Activated T-helper 1 cell treated with Interleukin-2 at 50 U/mL for 16 hours (primary cell): ENCODE results near the gene ZFPM1.

Experiments used
- DNase-seq: peaks from one replicate; pipeline ENCODE4 v3.0.0-alpha.2; 2020; ENCODE audit warnings: low read depth

The ZFPM1 gene

GRCh38 chr16:88527937-88528743 lies 75.1 kb downstream of the ZFPM1 start:
- no peak for DNase-seq

DNA sequence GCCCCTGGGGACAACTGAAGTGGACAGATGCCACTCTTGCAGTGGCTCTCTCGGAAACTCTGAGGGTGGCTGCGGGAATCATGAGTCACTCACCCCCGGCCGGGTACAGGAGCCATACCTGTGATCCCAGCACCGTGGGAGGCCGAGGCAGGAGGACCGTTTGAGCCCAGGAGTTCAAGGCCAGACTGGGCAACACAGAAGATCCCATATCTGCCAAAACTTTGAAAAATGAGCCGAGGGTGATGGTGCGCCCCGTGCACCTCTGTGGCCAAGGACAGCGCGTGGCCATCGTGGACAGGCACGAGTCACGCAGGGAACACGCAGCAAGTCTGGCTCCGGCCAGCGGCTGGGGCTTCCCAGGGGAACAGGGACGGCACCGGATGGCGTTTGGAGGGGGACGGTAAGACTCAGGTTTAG lies 75.8 kb downstream of the ZFPM1 start:
- DNase-seq, result no peak

DNA sequence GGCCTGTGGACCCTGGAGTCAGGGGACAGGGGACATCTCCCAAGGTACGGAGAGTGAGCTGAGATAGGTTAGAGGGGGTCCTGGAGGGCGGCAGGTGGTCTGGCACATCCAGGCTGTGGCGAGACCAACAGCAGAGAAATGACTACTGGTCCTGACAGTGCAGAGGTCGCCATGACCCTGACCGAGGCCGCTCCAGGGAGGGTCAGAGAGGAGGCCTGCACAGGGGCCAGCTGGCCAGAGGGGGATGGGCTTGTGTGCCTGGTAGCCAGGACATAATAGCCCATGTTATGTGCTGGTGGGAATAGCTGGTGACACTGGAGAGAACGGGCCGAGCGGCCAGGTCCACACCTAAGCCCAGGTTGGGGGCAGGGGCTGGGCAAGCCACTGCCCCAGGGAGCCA lies 76.5 kb downstream of the ZFPM1 start:
- DNase-seq, result no peak

GRCh38 chr16:88530051-88530857 lies 77.2 kb downstream of the ZFPM1 start:
- no peak for DNase-seq

DNA sequence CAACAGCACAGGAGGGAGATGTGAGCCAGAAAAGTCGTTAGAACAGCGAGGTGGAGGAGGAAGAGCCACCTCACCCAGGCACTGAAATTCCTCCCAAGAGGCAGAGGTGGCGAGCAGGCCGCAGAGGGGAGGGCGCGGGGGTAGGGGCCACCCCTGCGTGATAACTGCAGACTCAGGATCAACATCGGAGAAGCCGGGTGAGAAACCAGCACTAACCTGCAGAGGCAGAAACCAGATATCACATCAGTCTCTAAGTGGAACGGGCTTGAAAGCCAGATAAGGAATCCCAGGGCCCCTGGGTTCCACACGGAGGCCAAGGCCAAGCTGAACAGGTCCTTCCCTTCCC lies 77.8 kb downstream of the ZFPM1 start:
- DNase-seq, result no peak

DNA sequence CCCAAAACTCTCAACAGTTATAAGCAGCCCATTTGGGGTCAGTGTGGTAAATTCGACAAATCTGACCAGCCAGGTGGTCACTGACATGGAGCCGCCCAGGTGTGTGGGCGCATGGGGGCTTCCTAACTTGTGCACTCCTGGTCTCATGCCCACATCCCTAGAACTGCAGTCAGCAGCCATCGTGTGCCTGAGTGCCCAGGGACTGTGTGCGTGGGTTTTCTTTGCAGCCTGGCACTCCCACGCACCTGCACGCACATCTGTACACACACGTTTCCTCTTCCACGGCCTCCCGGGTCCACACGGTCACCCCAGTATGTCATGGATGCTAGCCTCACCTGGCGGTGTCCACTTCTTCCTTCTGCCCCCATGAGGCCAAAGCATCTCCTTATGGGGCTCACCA lies 78.3 kb downstream of the ZFPM1 start:
- no peak for DNase-seq

DNA sequence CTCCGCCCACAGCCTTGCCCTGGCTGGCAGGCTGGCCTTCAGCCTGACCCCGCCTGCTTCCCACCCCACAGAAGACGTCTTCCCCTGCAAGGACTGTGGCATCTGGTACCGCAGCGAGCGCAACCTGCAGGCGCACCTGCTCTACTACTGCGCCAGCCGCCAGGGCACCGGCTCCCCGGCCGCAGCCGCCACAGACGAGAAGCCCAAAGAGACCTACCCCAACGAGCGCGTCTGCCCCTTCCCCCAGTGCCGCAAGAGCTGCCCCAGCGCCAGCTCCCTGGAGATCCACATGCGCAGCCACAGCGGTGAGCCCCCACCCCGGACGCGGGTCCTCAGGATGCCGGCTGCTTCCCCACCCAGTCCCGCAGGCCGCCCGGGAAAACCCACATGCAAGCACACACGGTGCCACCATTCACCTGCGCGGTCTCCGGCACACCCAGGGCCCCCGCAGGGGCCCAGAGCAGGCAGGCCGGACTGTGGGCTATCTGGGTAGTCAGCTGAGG lies 78.9 kb downstream of the ZFPM1 start:
- no peak for DNase-seq

DNA sequence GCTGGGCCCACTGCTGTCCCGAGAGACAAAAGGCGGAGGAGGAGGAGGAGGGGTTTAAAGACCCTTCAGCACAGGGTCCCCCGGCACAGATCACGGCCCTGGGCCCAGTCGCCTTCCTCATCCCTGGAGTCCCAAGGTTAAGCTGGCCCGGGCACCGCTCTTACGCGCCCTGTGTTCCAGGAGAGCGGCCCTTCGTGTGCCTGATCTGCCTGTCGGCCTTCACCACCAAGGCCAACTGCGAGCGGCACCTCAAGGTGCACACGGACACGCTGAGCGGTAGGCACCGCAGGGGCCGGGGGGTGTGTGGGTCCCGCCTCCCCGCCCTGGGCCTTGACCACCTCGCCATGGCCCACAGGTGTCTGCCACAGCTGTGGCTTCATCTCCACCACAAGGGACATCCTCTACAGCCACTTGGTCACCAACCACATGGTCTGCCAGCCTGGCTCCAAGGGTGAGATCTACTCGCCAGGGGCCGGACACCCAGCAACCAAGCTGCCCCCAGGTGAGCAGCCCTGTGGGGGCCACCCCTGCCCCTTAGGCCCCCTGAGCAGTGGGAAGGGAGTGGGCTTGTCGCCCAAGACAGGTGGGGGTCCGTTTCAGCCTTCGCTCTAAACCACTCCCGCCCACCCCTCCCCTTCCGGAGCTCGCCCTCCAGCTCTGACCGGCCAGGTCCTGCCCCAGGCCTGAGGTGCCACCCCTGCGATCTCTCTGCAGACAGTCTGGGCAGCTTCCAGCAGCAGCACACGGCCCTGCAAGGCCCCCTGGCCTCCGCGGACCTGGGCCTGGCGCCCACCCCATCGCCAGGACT lies 79.6 kb downstream of the ZFPM1 start:
- no peak for DNase-seq

- DNase-seq, result no peak
Measured at GRCh38 chr16:88533381-88533917, 80.4 kb downstream of the ZFPM1 start.

DNA sequence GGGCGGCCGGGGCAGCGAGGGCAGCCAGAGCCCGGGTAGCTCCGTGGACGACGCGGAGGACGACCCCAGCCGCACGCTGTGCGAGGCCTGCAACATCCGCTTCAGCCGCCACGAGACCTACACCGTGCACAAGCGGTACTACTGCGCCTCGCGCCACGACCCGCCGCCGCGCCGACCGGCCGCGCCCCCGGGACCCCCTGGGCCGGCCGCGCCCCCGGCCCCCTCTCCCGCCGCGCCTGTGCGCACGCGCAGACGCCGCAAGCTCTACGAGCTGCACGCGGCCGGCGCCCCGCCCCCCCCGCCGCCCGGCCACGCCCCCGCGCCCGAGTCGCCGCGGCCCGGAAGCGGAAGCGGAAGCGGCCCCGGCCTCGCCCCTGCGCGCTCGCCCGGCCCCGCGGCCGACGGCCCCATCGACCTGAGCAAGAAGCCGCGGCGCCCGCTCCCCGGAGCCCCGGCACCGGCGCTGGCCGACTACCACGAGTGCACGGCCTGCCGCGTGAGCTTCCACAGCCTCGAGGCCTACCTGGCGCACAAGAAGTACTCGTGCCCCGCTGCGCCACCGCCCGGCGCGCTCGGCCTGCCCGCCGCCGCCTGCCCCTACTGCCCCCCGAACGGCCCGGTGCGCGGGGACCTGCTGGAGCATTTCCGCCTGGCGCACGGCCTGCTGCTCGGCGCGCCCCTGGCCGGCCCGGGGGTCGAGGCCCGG lies 81.0 kb downstream of the ZFPM1 start:
- DNase-seq, result peak; percentile 78

- no peak for DNase-seq
Measured at GRCh38 chr16:88534638-88535190, 81.6 kb downstream of the ZFPM1 start.

- DNase-seq, result no peak
Measured at GRCh38 chr16:88535191-88535856, 82.2 kb downstream of the ZFPM1 start.

DNA sequence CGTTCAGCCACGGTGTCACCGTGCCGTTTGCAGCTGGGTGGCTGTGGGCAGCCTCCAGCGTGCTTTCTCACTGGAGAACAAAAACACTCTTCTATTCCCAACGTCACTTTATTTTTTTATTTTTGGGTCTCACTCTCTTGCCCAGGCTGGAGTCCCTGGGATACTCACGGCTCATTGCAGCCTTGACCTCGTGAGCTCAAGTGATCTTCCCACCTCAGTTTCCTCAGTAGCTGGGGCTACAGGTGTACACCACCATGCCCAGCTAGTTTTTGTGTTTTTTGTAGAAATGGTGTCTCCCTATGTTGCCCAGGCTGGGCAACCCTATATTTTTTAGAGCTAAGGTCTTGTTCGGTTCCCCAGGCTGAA lies 82.8 kb downstream of the ZFPM1 start:
- no peak for DNase-seq

DNA sequence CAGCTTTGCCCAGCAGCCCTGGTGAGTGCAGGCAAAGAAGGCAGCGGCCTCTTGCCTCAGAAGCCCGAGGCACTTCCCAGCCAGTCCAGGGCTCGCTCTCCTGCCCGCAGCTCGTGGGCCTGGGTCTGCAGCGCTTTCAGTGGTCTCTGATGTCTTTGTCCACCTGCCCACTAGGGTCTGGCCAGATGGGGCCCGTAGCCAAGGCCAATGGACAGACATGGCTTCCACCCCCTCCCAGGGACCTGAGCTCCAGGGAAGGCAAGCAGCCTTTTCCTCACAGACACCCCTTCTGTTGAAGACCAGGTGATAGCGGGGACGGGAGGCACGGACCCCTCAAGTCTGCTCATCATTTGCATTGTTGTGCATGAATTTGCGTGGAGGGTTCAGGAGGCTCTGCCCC lies 83.4 kb downstream of the ZFPM1 start:
- no peak for DNase-seq

- no peak for DNase-seq
Measured at GRCh38 chr16:88536971-88537751, 84.1 kb downstream of the ZFPM1 start.

- DNase-seq, result no peak
Measured at GRCh38 chr16:88537859-88538258, 84.8 kb downstream of the ZFPM1 start.

- no peak for DNase-seq
Measured at GRCh38 chr16:88538366-88539060, 85.4 kb downstream of the ZFPM1 start.

- no peak for DNase-seq
Measured at GRCh38 chr16:88539261-88539651, 86.2 kb downstream of the ZFPM1 start.

GRCh38 chr16:88539652-88540345 lies 86.7 kb downstream of the ZFPM1 start:
- DNase-seq, result no peak
